ENCODE data around the gene GPHN.

GRCh38 chr14:66782853-66783252, 274.9 kb downstream of the GPHN start:
- TF ChIP-seq RAD21 (IDR thresholded peaks at IDR 0.05; ENCODE audit: low read depth) (no peak), CEBPB (IDR thresholded peaks at IDR 0.05) (no peak), NFIC (IDR thresholded peaks at IDR 0.05) (no peak), TAF1 (IDR thresholded peaks at IDR 0.05; ENCODE audit: low read depth) (no peak), TEAD4 (IDR thresholded peaks at IDR 0.05) (no peak), REST (IDR thresholded peaks at IDR 0.05; ENCODE audit: low read depth) (no peak), YY1 (IDR thresholded peaks at IDR 0.05; ENCODE audit: low read depth) (no peak), EP300 (IDR thresholded peaks at IDR 0.05; ENCODE audit: borderline replicate concordance) (no peak), EGR1 (IDR thresholded peaks at IDR 0.05) (no peak), FOXM1 (IDR thresholded peaks at IDR 0.05; ENCODE audit: borderline replicate concordance, low read depth) (no peak), CREB1 (IDR thresholded peaks at IDR 0.05; ENCODE audit: low read depth) (no peak)
- TF ChIP-seq, protein P1, sequence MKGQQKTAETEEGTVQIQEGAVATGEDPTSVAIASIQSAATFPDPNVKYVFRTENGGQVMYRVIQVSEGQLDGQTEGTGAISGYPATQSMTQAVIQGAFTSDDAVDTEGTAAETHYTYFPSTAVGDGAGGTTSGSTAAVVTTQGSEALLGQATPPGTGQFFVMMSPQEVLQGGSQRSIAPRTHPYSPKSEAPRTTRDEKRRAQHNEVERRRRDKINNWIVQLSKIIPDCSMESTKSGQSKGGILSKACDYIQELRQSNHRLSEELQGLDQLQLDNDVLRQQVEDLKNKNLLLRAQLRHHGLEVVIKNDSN (IDR thresholded peaks at IDR 0.05) = no peak
- TF ChIP-seq, protein P2, sequence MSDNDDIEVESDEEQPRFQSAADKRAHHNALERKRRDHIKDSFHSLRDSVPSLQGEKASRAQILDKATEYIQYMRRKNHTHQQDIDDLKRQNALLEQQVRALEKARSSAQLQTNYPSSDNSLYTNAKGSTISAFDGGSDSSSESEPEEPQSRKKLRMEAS (IDR thresholded peaks at IDR 0.05) = no peak

Data from Ishikawa (cell line).